HL-60 (cell line): Measurements from ENCODE around the gene ACTC1.

ENCODE experiments used
- GABPA ChIP-seq: IDR thresholded peaks from 2 replicates; pipeline ENCODE4 v1.6.1; 2012; ENCODE audit warnings: low read depth
- POLR2AphosphoS5 ChIP-seq: IDR thresholded peaks from 2 replicates; pipeline ENCODE4 v1.6.1; 2012; ENCODE audit warnings: low read depth
- TF ChIP-seq, protein P1 (sequence below): IDR thresholded peaks from one replicate; pipeline ENCODE4 v1.5.1; 2011; ENCODE audit warnings: low read length, control low read depth, inconsistent platforms; ENCODE audit not compliant: insufficient read depth

DNA sequence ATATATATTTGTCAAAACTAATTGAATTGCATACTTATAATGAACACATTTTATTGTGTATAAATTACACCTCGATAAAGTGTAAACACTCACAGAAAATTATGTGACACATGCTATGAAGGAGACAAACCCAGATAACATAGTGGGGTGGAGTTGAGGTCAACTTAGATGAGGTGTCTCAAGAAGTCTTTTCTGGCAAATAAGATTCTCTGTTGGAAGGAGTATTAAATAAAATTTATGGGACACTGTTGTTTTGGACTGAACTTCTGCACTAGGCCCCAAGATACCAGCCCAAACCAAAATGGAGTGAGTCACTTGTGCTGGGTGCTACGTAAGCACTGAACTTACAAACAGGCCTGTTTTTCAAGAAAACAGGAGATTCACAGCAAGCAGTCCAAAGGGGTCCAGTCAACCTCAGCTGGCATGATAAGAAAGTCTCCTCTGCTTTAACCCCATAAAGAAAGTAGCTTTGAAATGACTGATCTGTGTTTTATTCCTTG, 18.7 kb downstream of the ACTC1 start:
- TF ChIP-seq, protein P1, sequence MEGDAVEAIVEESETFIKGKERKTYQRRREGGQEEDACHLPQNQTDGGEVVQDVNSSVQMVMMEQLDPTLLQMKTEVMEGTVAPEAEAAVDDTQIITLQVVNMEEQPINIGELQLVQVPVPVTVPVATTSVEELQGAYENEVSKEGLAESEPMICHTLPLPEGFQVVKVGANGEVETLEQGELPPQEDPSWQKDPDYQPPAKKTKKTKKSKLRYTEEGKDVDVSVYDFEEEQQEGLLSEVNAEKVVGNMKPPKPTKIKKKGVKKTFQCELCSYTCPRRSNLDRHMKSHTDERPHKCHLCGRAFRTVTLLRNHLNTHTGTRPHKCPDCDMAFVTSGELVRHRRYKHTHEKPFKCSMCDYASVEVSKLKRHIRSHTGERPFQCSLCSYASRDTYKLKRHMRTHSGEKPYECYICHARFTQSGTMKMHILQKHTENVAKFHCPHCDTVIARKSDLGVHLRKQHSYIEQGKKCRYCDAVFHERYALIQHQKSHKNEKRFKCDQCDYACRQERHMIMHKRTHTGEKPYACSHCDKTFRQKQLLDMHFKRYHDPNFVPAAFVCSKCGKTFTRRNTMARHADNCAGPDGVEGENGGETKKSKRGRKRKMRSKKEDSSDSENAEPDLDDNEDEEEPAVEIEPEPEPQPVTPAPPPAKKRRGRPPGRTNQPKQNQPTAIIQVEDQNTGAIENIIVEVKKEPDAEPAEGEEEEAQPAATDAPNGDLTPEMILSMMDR, result no peak
- no peak for TF ChIP-seq GABPA
- TF ChIP-seq POLR2AphosphoS5, result no peak
